Activated CD4-positive, alpha-beta T cell treated with anti-CD3 and anti-CD28 coated beads, Interleukin-2, amount 50 U/mL, for 1 hour (primary cell): Measurements from ENCODE around the gene ASAP2.

Experiments used
- DNase-seq: peaks from one replicate; pipeline ENCODE4 v3.0.0-alpha.2; 2020

The ASAP2 gene

DNA sequence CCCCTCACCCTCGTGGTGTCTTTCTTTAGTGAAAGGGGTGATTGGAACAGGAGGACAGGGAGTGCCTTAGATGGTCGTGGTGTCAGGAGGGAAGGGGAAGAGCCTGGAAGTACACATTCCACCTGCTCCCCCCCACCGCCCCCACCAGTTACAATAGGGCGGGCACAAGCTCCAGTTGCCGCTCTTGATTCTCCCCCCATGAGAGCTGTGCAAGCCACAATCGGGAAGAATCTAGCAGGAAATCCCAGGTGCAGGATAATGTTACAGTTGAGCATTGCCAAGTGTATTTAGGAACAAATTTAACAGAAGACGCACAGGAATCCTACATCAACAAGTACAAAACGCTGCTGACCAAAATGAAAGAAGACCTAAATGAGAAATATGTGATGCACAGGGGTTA is 73.6 kb downstream of the ASAP2 start:
- no peak for DNase-seq

DNA sequence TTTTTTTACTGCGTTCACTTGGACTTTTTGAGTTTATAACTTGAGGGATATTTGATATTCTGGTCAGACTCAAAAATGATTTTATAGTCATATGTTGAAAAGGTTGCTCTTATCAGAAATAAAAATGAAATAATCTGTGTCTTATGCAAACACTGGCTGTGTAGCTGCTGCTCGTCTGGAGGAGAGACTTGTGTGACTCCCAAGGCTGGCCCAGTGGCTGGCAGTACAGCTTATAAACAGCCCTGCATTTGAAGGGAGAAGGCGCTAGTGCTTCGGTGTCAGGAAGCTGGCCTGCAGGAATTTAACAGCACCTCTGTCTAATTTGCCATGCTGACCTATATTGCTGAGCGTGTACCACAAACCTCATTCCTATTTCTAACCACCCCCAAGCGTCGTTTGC is 74.5 kb downstream of the ASAP2 start:
- DNase-seq = no peak

DNA sequence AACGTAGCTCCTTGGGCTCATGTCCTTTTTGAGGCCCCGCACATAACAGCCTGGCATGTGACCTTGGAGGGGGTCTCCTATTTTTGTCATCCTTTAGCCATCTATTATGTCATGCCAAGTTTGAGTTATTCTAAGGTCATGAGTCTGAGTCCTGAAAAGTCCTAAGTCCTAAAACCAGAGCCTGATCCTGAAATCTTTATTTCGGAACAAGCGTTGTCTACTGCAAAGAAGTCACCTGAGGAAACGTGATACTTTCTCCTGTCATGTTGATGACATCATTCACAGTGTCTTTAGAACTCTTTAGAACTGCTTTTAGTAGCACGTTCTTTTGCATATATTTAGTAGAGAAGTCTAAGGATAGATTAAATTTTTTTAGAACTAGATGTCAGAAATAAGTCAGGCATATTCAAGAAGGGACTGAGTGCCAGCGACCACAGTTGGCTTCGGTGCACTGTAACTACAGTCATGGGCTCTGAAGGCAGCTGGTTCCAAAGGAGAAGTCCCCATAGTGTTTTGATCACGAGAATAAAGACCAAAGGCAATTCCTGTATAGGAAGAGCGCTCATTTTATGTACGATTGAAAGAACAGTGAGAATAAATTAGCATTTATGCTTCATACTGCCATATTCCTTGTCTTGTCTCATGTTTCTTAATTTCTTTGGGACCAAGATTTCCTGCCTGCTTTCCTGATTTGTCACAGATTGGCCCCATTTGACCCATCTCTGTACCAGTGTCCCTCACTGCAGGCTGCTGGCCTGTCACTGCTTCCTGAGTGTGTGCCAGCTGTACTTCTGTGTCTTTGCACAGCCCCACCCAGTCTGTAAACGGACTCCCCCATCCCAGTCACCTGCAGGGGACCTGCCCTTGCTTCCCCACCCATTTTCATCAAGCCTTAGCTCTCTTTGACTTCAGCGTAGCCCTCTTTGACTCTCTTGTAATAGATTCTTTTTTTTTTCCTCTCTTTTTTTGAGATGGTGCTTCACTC is 75.8 kb downstream of the ASAP2 start:
- DNase-seq = no peak

DNA sequence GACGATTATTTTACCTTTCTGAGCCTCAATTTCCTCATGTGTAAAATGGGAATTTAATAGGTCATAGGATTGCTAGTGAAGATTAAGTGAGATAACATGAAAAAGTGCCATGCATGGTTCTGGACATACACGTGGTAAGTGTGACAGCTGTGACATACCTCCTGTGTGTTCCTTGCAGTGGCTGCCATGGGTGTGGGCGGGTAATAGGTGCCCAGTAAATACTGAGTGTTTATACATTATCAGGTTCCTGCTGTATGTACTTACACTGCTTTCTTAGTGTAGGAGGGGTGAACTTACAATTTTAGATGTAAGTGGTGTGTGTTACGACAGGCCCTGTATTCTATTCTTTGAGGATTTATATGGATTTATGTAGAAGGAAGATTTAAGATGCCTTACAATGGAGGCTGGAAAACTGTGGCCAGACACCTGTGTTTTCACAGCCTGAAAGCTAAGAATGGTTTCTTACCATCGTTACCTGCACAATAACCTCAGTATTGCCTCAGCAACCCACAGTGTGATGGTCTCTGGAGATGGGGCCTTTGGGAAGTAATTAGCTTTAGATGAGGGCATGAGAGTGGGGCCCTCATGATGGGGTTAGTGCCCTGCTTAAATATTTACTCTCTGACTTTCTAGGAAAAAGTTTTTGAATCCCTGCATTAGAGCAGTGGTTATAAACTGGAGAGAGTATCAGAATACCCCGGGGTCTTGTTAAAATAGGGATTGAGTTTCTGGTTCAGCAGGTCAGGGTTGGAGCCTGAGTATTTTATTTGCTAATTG is 78.1 kb downstream of the ASAP2 start:
- DNase-seq = no peak

DNA sequence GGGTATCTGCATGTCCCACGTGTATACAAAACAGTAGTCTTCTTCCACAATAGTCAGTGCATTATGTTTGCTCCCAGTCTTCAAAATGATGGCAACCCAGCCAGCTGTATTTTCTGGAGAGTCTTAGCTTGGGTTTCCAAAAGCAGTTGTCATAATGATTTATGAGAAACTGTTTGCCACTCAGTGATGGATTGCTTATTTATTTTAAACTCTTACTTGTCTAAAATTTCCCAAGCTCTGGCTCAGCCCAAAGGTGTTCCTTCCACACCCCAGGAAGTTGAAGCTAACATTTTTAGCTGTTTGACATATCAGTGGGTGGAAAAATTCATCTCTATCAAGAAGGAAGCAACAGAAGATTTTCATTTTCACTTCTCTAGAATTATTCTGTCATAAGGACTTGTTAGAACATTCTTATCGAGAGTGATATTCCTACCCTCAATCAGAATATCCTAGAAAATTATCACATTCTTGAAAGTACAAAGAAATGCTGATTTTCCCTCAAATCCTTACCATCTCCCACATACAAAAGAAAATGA is 78.8 kb downstream of the ASAP2 start:
- no peak for DNase-seq

DNA sequence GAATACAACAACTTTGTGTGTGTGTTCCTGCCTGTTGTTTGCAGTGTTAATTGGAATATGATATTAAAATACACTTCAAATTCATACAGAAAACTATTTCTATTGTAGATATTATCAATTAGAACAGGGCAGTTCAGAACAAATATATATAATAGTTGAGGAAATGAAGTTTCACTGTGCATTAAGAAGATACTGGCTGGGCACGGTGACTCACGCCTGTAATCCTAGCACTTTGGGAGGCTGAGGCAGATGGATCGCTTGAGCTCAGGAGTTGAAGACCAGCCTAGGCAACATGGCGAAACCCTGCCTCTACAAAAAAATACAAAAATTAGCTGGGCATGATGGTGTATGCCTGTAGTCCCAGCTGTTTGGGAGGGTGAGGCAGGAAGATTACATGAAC is 79.3 kb downstream of the ASAP2 start:
- DNase-seq = no peak

DNA sequence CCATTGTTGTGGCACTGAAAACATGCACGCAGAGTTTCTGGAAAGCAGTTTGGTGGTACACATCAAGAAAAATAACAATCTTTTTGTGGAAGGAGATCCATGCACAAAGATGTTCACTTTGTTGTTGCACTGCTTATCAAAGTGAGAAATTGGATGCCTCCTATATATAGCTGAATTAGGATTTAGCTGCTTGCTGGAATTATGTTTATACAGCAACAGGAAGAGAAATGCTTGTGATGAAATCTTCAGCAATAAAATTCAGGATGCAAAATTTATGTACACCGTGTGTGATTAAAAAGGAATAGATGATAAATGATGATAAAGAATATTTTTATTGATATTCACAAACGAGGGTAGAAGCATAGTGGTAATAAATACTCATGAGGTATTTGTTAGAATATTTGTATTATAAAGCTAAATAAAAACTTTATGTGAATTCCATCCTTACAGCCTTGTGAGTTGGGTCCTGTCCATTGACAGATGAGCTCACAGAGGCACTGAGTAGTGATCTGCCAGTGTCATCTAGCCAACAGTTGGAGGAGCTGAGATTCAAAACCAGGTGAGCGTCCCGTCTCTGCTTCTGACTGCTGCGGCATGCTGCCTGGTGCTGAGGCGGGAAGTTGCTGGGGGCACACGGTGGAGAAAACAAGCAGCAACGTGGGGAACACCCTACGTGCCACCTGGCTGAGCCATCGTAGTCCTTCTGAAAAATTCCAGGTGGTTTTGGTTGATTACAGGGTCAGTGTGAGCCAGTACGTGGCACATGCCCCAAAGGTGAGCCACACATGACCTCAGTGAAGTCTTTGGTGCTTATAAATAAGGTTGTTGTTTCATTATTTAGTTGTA is 80.2 kb downstream of the ASAP2 start:
- DNase-seq = no peak

DNA sequence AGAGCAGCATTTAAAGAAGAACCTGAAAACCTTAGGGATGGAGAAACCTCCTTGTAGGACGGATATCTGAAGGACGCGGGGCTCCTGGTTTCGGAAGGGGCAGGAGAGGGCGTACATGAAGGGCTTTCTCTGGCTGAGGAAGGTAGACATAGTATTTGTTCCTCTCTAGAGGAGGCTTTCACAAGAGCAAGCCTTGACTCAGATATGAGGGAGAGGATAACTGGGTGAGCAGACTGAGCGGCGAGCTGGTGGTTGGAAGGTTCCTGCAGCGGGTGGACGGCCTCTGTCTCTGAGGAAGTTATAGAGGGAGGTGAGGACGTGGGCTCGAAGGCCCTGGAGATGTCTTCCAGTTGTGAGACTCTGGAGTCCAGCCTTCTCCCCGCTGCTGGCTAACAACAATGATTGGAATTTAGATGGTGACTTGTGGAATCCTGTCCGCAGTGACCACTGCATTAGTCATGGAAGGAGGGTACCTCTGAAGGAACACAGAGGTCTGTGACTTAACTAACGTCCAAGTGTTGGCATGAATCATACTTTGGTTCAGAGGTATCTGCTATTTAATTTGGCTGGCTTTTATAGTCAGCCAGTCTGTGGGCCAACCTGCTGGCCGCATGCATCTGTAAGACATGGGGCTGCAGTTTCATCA is 80.9 kb downstream of the ASAP2 start:
- DNase-seq = no peak

DNA sequence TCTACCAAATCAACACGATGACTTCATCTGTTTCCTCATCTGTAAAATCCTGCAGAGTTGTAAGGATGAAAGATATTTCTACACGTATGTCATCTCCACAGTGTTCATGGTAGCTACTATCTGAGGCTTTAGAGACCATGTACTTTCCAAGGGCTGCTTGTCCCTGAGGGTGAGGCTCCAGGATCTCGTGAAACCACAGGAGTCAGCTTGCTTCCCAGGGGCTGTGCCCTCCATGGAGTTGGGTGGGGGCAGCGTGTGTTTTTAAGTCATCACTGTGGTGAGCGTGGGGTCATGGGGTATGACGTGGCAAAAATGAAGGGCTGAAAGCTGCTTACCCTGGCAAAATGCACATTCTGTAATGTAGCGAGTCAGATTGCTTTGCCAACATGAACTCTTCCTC is 81.6 kb downstream of the ASAP2 start:
- DNase-seq = no peak

DNA sequence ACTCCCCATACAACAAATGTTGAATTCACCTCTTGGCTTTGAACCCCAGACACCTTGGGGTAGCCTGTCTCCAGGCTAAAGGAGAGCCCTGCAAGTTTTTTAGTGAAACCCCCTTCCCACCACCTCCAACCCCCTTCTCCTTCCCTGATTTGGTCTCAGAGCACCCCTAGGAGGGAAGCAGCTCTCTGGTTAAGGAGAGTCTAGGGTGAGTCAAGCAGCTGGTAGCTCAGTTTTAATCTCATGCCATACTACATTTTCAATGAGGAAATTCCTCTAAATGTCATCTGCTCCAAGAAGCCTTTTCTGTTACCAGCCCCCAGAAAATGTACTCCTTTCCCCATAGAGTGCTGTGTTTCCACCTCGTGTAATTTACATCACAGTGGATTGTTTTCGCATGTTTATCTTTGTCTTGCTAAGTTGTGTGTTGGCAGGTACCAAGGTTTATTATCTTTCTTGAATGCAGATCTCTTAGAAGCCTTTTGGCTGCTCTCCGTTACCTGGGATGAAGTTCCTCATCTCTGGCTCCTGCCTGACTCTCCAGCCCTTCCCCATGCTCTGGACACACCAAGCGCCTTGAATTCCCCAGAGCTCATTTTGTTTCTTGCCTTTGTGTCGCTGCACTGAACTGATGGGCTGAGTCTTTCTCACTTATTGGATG is 82.2 kb downstream of the ASAP2 start:
- DNase-seq = no peak

DNA sequence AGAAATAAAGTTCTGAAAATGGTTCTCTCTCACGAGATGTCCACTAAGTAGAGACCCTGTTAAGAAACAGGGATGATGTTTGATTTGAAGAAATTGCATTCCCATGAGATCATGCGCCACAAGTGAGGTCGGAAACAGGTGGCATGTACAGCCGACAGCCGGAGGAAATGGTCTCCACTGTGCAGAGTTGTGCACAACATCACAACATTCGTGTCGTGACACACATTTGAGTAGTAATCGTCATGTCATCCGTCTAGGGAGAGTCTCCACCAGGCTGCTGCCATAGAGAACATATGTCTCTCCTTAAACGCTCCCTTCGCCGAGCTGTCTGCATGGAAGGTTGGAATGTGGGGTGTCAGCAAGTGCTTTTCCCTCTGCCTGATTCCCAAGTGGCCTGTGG is 84.7 kb downstream of the ASAP2 start:
- no peak for DNase-seq

DNA sequence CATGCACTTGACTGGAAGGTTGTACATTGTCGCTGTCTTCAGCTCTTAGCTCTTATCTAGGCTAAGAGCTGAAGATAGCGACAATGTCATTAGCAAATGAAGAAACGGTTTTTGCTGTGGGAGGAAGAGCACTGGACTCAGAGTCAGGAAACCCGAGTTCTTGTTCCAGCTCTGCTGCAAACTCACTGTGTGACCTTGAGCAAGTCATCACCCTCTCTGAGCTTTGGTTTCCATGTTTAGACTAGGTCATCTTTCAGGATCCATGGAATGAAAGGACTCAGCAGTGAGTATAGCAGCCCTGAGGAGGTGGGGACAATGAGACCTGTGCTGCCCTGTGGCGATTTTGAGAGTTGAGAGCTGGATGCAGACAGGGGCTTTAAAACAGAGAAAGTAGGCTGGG is 85.3 kb downstream of the ASAP2 start:
- DNase-seq = no peak

DNA sequence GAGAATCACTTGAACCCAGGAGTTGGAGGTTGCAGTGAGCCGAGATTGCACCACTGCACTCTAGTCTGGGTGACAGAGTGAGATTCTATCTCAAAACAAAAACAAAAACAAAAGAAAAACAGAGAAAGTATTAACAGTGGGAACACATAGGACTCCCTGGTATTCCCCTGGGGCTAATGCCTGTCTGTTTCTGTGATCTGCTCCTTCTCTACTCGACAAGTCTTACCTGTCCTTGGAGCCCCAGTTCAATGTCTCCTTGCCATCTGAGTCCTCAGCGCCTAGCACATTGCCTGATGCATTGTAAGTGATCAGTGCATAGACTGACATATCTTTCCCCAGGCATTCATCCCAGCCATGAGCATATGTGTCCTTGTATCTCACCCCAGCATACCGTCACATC is 85.8 kb downstream of the ASAP2 start:
- DNase-seq = no peak

DNA sequence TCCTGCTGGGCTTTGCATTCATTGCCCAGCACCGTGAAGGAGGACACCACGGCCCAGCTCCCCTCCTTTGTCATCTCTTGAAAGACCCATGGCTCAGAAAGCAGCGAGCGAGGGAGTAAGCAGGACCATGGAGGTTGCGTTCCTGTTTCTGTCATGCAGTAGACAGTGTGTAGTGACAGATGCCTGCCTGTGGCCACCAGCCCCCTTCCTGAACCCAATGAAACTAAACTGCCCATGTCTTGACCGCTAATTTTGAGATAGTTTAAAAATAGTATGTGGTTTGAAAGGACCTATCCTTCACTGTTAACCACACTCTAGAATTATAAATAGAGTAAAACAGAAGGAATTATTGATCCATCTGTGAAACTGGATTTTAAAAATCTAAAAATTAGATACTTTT is 88.2 kb downstream of the ASAP2 start:
- no peak for DNase-seq

DNA sequence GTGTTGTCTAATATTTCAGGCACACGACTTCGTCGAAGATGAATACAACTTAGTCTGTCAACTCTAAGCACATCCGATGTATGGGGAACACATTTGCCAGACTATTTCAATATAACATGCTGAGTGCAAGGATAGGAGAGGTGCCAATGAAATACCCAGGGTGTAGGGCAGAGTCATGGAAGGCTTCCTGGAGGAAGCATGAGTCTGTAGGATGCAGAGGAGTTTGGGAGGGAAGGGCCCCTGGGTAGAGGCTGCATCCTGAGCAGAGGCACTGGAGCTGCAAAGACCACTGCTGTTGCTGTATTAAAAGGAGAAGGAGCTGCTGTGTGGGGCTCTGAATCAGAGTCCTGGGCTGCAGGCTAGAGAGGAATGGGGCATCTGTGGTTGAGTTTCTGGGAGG is 89.9 kb downstream of the ASAP2 start:
- DNase-seq = no peak

DNA sequence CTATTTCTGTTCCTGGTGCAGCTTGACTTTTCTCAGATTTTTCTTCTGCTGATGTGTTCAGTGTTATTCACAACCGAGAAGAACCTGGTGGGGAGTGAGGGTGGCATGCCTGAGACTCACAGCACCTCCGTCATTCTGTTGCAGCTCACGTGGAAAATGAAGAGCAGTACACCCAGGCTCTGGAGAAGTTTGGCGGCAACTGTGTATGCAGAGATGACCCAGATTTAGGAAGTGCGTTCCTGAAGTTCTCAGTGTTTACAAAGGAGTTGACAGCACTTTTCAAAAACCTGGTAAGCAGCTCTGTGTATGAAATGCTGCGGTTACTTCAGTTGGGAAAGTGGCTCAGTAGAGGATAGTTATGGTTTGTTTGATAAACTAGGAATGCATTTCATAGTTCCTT is 90.5 kb downstream of the ASAP2 start:
- no peak for DNase-seq

DNA sequence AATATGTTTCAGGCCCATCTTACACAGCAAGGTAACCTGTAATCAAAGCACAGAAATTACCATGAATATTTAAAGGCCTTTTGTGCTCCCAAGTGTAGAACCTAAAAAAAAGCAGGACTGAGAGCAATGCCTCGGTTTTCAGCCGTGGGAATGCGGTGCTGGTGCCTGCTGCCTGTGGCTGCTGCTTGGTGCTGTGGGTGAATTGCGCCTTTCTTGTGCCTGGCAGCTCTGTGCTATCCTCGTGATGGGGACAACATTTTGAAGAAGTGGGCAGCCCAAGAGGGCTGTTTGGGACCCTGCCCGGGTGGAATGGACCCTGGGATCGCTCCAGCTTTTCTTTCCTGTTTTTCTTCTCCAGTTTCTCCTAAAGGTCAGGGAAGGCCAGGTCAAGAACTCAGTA is 91.2 kb downstream of the ASAP2 start:
- DNase-seq = no peak

DNA sequence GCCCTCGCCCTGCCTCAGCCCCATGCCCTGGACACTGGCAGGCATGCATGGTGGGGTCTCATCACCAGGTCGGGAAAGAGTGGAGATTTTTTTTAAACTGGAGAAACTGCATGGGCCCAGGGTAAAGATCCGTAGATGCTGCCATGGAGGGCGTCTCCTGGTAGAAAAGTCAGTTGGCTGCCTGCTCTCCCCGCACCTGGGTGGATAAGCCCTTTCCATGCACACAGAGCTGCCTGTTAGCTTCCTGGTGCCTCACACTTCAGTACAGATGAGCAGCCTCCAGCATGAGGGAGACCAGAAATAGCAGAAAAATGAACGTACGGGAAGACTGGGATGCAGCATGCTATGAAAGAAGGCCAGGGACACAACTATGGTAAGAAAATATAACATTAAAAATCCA is 92.0 kb downstream of the ASAP2 start:
- no peak for DNase-seq

DNA sequence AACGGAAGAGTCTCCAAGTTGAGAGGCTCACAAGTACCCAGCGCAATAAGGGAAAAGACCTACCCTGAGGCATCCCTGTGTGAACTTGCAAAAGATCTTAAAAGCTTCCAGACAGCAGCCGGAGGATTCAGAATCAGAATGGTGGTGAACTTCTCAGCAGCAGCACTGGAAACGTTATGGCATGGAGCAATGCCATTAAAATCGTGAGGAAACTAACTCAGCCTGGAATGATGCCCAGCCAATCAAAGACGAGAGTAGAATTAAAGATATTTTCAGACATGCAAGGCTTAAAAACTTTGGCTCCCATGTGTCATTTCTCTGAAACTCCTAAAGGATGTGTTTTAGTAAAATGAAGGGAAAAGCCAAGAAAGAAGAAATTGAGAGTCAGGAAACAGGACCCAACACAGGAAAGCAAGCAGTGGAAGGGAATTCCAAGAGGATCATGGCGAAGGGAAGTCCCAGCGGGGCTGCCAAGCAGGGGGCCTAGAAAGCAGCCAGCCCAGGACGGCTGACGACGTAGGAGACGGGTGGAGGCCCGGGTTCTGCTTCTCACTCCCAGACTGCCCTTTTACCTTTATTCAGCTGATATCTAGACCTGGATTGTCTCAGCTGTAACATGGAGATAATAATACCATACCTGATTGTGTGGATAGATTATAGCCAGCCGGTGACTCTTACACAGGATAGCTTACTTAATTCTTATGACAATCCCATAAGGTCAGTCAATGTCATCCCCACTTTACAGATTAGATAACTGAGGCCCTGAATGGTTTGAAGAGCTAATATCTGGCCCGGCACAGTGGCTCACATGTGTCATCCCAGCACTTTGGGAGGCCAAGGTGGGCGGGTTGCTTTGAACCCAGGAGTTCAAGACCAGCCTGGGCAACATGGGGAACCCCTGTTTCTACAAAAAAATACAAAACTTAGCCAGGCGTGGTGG is 92.8 kb downstream of the ASAP2 start:
- no peak for DNase-seq

DNA sequence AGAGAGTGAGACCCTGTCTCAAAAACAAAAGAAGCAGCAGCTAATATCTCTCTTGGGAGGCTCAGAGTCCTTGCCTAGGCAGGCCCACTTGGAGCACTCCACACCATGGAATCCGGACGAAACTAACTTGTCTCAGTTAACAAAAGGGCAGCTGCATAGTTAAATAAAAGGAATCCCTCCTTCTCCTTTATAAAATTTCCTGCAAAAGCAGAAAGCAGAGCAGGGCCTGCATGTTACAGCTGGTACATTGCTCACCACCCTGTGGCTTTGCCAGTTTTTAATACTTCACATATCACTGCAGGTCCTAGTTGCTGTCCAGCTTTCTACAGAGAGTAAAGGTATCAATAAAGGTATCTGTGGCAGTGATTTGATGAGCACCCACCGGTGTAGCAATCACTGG is 93.6 kb downstream of the ASAP2 start:
- no peak for DNase-seq
